HEK293 (cell line): ENCODE data around the gene GUCY1A2.

ENCODE experiments used
- CTCF ChIA-PET: fragments of 350-600 bp; formaldehyde crosslinking; extraction: SDS; loops from one replicate; lab custom pipeline; 2021; ENCODE audit warnings: antibody characterized with exemption; lab: Yijun Ruan, JAX
- POLR2A ChIA-PET: fragments of 300-600 bp; formaldehyde crosslinking; extraction: SDS; loops from one replicate; lab custom pipeline; 2020; ENCODE audit warnings: antibody characterized with exemption, inconsistent platforms; lab: Yijun Ruan, JAX
- H3K27ac ChIP-seq: fragments of 200-500 bp; sonication (Bioruptor generic); 2 replicates; pipeline ENCODE4 v1.5.1; 2014; ENCODE audit warnings: low read depth, low read length, control low read depth, inconsistent platforms; ENCODE audit errors: extremely low read depth
- H3K36me3 ChIP-seq, 2 experiments: fragments of 200-500 bp in 1 of 2; sonication (Bioruptor generic) in 1 of 2; 1 replicate in 1 of 2; 2 replicates in 1 of 2; pipeline ENCODE4 v1.5.1; 2014 to 2017; ENCODE audit warnings: inconsistent platforms in 2 of 2, low read length in 2 of 2; ENCODE audit not compliant: control insufficient read depth in 2 of 2, insufficient read depth in 1 of 2
- H3K4me1 ChIP-seq: fragments of 200-500 bp; sonication (Bioruptor generic); 2 replicates; pipeline ENCODE4 v1.5.1; 2014; ENCODE audit warnings: mild to moderate bottlenecking, low read length, inconsistent platforms; ENCODE audit not compliant: control insufficient read depth, insufficient read depth
- H3K4me3 ChIP-seq: 2 replicates; pipeline ENCODE4 v1.5.1; 2011; ENCODE audit warnings: low read depth, mild to moderate bottlenecking, control low read depth, low read length, moderate library complexity
- H3K9me3 ChIP-seq: fragments of 200-500 bp; sonication (Bioruptor generic); 2 replicates; pipeline ENCODE4 v1.5.1; 2014; ENCODE audit warnings: low read depth, low read length, inconsistent platforms; ENCODE audit not compliant: control insufficient read depth, insufficient read depth
- BCL11B ChIP-seq: fragments of 450-650 bp; formaldehyde crosslinking; IDR thresholded peaks from 2 replicates; pipeline ENCODE4 v1.5.1; 2016; ENCODE audit warnings: low read depth, missing biosample characterization, missing genetic modification characterization
- ELK4 ChIP-seq: IDR thresholded peaks from 2 replicates; pipeline ENCODE4 v1.6.1; 2011; ENCODE audit warnings: mild to moderate bottlenecking, low read depth, low read length, borderline replicate concordance
- IKZF3 ChIP-seq: fragments of 450-650 bp; IDR thresholded peaks from 2 replicates; pipeline ENCODE4 v1.5.0; 2018; ENCODE audit warnings: missing biosample characterization, mild to moderate bottlenecking, missing genetic modification characterization, moderate library complexity
- OVOL3 ChIP-seq: fragments of 450-650 bp; formaldehyde crosslinking; IDR thresholded peaks from 2 replicates; pipeline ENCODE4 v1.5.1; 2016; ENCODE audit warnings: missing biosample characterization, missing genetic modification characterization
- SETDB1 ChIP-seq: IDR thresholded peaks from one replicate; pipeline ENCODE4 v1.6.1; 2017; ENCODE audit warnings: mild to moderate bottlenecking, low read length, moderate library complexity, mixed read lengths; ENCODE audit not compliant: insufficient read length
- ZBTB17 ChIP-seq: fragments of 450-650 bp; formaldehyde crosslinking; IDR thresholded peaks from 2 replicates; pipeline ENCODE4 v1.5.1; 2016; ENCODE audit warnings: missing biosample characterization, missing genetic modification characterization
- ZBTB48 ChIP-seq: fragments of 450-650 bp; formaldehyde crosslinking; IDR thresholded peaks from 2 replicates; pipeline ENCODE4 v1.5.1; 2016; ENCODE audit warnings: missing biosample characterization, missing genetic modification characterization
- ZNF155 ChIP-seq: fragments of 450-650 bp; formaldehyde crosslinking; IDR thresholded peaks from 2 replicates; pipeline ENCODE4 v1.5.1; 2016; ENCODE audit warnings: missing biosample characterization, missing genetic modification characterization
- ZNF223 ChIP-seq: fragments of 450-650 bp; formaldehyde crosslinking; IDR thresholded peaks from 2 replicates; pipeline ENCODE4 v1.5.1; 2016; ENCODE audit warnings: missing biosample characterization, missing genetic modification characterization
- ZNF26 ChIP-seq: fragments of 450-650 bp; formaldehyde crosslinking; IDR thresholded peaks from 2 replicates; pipeline ENCODE4 v1.5.1; 2016; ENCODE audit warnings: missing biosample characterization, missing genetic modification characterization
- ZNF350 ChIP-seq: fragments of 450-650 bp; formaldehyde crosslinking; IDR thresholded peaks from 2 replicates; pipeline ENCODE4 v1.5.0; 2017; ENCODE audit warnings: missing biosample characterization, mild to moderate bottlenecking, missing genetic modification characterization
- ZNF37A ChIP-seq: fragments of 450-650 bp; IDR thresholded peaks from 2 replicates; pipeline ENCODE4 v1.5.1; 2018; ENCODE audit warnings: missing biosample characterization, missing genetic modification characterization
- ZNF416 ChIP-seq: fragments of 450-650 bp; formaldehyde crosslinking; IDR thresholded peaks from 2 replicates; pipeline ENCODE4 v1.5.1; 2016; ENCODE audit warnings: missing biosample characterization, missing genetic modification characterization
- ZNF48 ChIP-seq: fragments of 450-650 bp; formaldehyde crosslinking; IDR thresholded peaks from 2 replicates; pipeline ENCODE4 v1.5.1; 2016; ENCODE audit warnings: missing biosample characterization, missing genetic modification characterization
- ZNF544 ChIP-seq: fragments of 450-650 bp; formaldehyde crosslinking; IDR thresholded peaks from 2 replicates; pipeline ENCODE4 v1.5.0; 2017; ENCODE audit warnings: missing biosample characterization, missing genetic modification characterization
- ZNF555 ChIP-seq: fragments of 450-650 bp; formaldehyde crosslinking; conservative IDR thresholded peaks from 2 replicates; pipeline ENCODE4 v1.5.1; 2017; ENCODE audit warnings: missing biosample characterization, mild to moderate bottlenecking, missing genetic modification characterization, inconsistent platforms
- ZNF560 ChIP-seq: fragments of 450-650 bp; formaldehyde crosslinking; IDR thresholded peaks from 2 replicates; pipeline ENCODE4 v1.5.1; 2017; ENCODE audit warnings: missing biosample characterization, missing genetic modification characterization, borderline replicate concordance
- ZNF580 ChIP-seq: fragments of 450-650 bp; formaldehyde crosslinking; IDR thresholded peaks from 2 replicates; pipeline ENCODE4 v1.5.1; 2016; ENCODE audit warnings: missing biosample characterization, missing genetic modification characterization
- ZNF639 ChIP-seq: fragments of 450-650 bp; formaldehyde crosslinking; IDR thresholded peaks from 2 replicates; pipeline ENCODE4 v1.5.1; 2016; ENCODE audit warnings: missing biosample characterization, missing genetic modification characterization
- TF ChIP-seq, protein P1 (sequence below): fragments of 450-650 bp; IDR thresholded peaks from 2 replicates; pipeline ENCODE4 v1.5.1; 2018; ENCODE audit warnings: missing biosample characterization, missing genetic modification characterization
- TF ChIP-seq, protein P2 (sequence below): fragments of 450-650 bp; formaldehyde crosslinking; IDR thresholded peaks from 2 replicates; pipeline ENCODE4 v1.5.1; 2017; ENCODE audit warnings: missing biosample characterization, missing genetic modification characterization

The GUCY1A2 gene

GRCh38 chr11:106983991-106984390 is 34.3 kb downstream of the GUCY1A2 start:
- ChIA-PET POLR2A (interaction anchor here (0.6 kb wide), 1 partner anchor 651 kb away, joined by 3 read pairs; no protein-coding TSS in a partner anchor), CTCF (no interaction called here)
- no peak overlapping the region for H3K4me3 ChIP-seq
- H3K36me3 ChIP-seq, result no peaks in the 10 kb centered on the region
- H3K4me1 ChIP-seq, result peaks cover 2% of the 10 kb centered on the region; the same call in 1 of the 2 replicates
- H3K27ac ChIP-seq, result no peak overlapping the region
- H3K9me3 ChIP-seq, result no peaks in the 10 kb centered on the region
- TF ChIP-seq IKZF3 (tag by site-specific recombination) (no peak), ZNF560 (tag by site-specific recombination) (no peak), ZBTB48 (tag by site-specific recombination) (no peak), ZNF48 (no peak), ELK4 (no peak), ZNF223 (tag by site-specific recombination) (no peak), ZNF639 (tag by site-specific recombination) (no peak), BCL11B (no peak), ZNF155 (no peak), ZNF350 (tag by site-specific recombination) (no peak), ZNF544 (tag by site-specific recombination) (no peak), ZNF580 (tag by site-specific recombination) (no peak), ZNF555 (tag by site-specific recombination) (no peak)
- TF ChIP-seq, protein P1, sequence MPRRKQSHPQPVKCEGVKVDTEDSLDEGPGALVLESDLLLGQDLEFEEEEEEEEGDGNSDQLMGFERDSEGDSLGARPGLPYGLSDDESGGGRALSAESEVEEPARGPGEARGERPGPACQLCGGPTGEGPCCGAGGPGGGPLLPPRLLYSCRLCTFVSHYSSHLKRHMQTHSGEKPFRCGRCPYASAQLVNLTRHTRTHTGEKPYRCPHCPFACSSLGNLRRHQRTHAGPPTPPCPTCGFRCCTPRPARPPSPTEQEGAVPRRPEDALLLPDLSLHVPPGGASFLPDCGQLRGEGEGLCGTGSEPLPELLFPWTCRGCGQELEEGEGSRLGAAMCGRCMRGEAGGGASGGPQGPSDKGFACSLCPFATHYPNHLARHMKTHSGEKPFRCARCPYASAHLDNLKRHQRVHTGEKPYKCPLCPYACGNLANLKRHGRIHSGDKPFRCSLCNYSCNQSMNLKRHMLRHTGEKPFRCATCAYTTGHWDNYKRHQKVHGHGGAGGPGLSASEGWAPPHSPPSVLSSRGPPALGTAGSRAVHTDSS, result no peak

DNA sequence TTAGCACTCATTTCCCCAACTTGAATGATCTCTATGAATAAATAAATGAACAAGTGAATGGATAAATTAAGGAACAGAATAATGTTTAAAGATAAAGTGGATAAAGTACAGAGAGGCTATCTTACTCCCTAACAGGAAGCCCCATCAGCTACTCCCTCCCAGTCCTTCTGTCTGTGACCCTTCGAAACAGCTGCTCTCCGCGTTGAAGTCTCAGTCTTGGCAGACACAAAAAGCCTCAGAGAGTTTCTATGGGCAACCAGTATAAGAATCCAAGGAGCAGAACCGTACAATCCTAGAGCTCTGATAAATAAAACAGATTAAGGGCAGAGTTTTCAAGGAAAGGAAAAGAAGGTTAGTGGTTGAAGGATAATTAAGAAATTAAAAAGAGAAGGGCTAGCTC is 35.0 kb downstream of the GUCY1A2 start:
- no peak overlapping the region for H3K4me3 ChIP-seq
- no peaks in the 10 kb centered on the region for H3K36me3 ChIP-seq
- H3K27ac ChIP-seq, result no peak overlapping the region
- TF ChIP-seq ZBTB17 (tag by site-specific recombination) (no peak), ZNF416 (tag by site-specific recombination) (no peak), ZNF37A (no peak), ZNF26 (tag by site-specific recombination) (no peak), SETDB1 (no peak), OVOL3 (tag by site-specific recombination) (no peak), ZNF555 (tag by site-specific recombination) (no peak)
- TF ChIP-seq, protein P2, sequence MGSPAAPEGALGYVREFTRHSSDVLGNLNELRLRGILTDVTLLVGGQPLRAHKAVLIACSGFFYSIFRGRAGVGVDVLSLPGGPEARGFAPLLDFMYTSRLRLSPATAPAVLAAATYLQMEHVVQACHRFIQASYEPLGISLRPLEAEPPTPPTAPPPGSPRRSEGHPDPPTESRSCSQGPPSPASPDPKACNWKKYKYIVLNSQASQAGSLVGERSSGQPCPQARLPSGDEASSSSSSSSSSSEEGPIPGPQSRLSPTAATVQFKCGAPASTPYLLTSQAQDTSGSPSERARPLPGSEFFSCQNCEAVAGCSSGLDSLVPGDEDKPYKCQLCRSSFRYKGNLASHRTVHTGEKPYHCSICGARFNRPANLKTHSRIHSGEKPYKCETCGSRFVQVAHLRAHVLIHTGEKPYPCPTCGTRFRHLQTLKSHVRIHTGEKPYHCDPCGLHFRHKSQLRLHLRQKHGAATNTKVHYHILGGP (tag by site-specific recombination), result no peak
- no peaks in the 10 kb centered on the region for H3K9me3 ChIP-seq
- POLR2A ChIA-PET, result interaction anchor here (0.6 kb wide), 1 partner anchor 650 kb away, joined by 3 read pairs; no protein-coding TSS in a partner anchor
- CTCF ChIA-PET, result no interaction called here
- H3K4me1 ChIP-seq, result peaks cover 2% of the 10 kb centered on the region; the same call in 1 of the 2 replicates
